Suppressor macrophage (primary cell): Measurements from ENCODE around the gene PAK1.
"Not testable (repeated sequence)": the region's sequence is repeated elsewhere in the genome, so short reads cannot be mapped to it uniquely, and the experiment has no call there.

Source experiments
- DNase-seq, 4 experiments: peaks; one replicate each; pipeline ENCODE4 v3.0.0-alpha.2; 2020 to 2022

PAK1 gene

DNA sequence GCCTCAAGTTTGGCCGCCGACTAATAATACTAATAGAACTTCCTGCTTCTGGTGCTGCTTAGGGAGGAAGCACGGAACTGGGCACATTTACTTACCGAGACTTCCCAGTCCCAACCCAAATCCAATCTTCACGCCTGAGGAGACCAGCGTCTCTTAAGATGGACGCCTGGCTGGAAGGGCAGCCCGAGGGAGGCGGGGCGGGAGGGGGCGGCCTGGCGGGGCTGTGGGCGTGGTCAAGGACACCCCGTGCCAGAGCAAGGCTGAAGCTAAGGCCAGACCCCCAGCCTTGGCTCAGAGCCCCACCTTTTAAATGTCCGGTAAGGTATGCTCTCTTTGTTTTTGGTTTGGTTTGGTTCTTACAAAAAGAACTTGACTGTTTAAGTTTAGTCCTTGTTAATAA lies 172.4 kb downstream of the PAK1 start, which contains the start of gene GDPD4:
TSS of gene GDPD4 (minus strand) at position 177 of the 400 bp plus-strand sequence. CDS start 16,549 bp downstream, outside the sequence.
- DNase-seq, result no peak

DNA sequence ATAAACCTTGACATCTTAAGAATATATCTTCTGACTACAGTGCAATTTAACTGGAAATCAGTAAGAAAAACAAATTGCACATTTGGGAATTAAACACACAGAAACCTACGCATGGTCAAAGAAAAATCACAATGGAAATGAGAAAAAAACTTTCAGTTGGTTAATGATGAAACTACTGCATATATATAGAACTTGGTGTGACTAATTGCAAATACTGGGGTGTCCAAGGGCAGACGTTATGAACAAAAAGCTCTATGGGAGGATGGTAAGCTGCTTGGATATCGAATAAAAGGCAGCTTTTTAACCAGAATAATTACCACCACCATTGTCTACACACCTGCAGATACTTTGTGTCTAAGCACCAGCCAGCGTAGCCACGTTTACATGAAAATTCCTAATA lies 173.2 kb downstream of the PAK1 start:
- DNase-seq, result no peak

GRCh38 chr11:77300028-77300427 lies 173.9 kb downstream of the PAK1 start:
- DNase-seq, result not testable (repeated sequence)

DNA sequence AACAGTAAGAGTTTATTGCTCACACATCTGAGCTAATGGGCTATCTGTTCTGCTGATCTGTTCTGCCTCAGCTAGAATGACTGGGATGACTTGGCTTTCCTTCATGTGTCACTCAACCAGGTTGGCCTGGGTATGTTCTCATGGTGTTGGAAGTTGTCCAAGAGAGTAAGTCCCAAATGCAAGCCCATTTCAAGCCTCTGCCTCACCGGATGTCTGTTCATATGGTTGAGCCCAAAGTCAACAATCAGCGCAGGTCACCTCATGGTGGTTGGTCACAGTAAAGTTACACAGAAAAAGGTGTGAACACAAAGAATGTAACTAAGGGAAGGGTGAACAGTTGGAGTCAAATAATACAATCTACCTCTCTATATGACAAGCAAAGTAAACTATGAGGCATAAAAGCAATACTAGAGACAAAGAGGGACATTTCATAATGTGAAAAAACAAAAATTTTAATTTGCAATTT lies 174.3 kb downstream of the PAK1 start:
- DNase-seq, result no peak

- DNase-seq, result no peak
Observed at GRCh38 chr11:77294040-77294439, 179.9 kb downstream of the PAK1 start.

- no peak for DNase-seq
Observed at GRCh38 chr11:77289737-77290136, 184.2 kb downstream of the PAK1 start.

DNA sequence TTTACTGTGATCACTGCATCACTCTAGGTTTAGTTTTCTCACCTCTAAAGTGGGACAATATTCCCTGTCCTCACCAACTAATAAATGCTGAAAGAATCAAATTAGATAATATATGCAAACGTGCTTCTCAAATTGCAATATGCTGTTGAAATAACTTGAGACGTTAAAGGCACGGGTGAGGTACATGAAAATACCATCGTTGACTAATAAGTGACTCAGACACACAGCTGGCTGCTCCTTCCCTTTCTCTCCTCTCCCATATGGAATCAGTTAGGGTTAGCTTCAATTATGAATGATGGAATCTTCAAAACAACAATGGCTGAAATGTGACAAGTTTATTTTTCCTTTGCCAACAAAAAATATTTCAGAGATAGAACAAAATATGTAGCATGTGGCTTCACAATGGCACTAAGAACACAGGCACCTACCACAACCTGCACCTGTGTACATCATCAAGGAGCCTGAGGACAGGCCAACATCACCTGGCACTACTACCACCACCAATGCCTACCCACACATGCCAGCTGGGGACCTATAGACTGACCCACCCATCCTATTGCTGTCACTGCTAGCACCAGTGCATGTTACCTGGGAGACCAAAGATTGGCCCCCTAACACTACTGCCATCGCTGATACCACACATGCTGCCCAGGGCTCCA lies 186.2 kb downstream of the PAK1 start:
- DNase-seq, result no peak

GRCh38 chr11:77287136-77287535 lies 186.8 kb downstream of the PAK1 start:
- DNase-seq, result no peak

GRCh38 chr11:77284476-77285468 lies 189.1 kb downstream of the PAK1 start:
- no peak for DNase-seq

DNA sequence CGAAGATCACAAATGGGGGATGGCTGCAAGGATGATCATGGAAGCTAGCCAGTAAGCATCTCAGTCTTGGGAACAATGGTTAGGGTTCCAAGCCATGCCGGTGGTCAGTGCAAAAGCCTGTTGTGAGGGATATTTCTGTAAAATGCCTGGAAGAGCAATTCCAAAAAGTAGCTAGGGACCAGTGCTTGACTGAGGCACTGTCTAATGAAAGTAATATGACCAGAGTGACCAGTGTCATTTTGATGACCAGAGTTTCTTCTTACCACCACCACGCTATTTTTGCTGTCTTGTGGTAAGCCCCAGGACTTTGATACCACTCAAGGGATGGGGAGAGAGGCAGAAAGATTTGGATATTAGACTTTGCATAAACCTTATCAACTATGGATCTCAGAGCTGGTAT lies 190.8 kb downstream of the PAK1 start:
- no peak for DNase-seq

- DNase-seq, result peak in 3 of 4 experiments; percentile 2 to 35 (median 20)
Observed at GRCh38 chr11:77278595-77279506, 195.0 kb downstream of the PAK1 start.

DNA sequence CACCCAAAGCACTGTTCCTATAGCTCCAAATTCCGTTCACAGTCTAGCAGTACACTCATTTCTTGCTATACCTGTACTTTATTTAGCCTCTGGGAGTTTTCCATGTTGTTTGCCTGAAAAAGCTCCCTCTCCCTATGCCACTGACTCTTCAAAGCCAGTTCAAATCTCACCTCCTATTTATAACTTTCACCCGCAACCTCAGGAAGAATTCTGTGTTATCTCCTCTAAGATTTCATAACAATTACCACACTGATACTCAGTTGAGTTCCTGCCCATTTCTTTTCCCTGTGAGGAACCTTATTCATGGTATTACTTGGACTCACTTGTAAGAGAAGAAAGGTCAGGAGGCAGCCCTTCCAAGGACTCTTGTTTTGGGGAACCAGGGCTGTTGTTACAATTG lies 197.6 kb downstream of the PAK1 start:
- peak in 2 of 4 experiments; percentile 3 to 19 for DNase-seq
